ENCODE measurements around the gene AMACR. TPM values are rescaled to one million over a fixed set of nuclear protein-coding genes. Genes with fewer than 3 reads are reported as not detected.

Gene AMACR
- total and polyA plus RNA-seq, 2 of the 8 experiments (the other 6 are each of a cell fraction or from before 2014, with no cell fraction given) = 9.1 to 12.6 TPM

- no peak for TF ChIP-seq CHD7 (IDR thresholded peaks at IDR 0.05; ENCODE audit: insufficient replicate concordance, low read length)
- TF ChIP-seq CBX8 (IDR thresholded peaks at IDR 0.05; ENCODE audit: borderline replicate concordance, low read depth, low read length) = no peak
- no peak for TF ChIP-seq E2F6 (IDR thresholded peaks at IDR 0.05)
- TF ChIP-seq CHD1 (IDR thresholded peaks at IDR 0.05; ENCODE audit: low read depth, low read length) = no peak
- TF ChIP-seq TBP (IDR thresholded peaks at IDR 0.05; ENCODE audit: low read depth, low read length) = no peak
- no peak for TF ChIP-seq PHF8 (conservative IDR thresholded peaks at IDR 0.05; ENCODE audit: low read depth, low read length)
- no peak for TF ChIP-seq BRCA1 (IDR thresholded peaks at IDR 0.05; ENCODE audit: low read depth, low read length)
- TF ChIP-seq EZH2 (IDR thresholded peaks at IDR 0.05; ENCODE audit: low read depth, low read length, severe bottlenecking) = no peak
- no peak for TF ChIP-seq SIX5 (IDR thresholded peaks at IDR 0.05; ENCODE audit: low read depth, low read length)
- no peak for TF ChIP-seq ZNF274 (IDR thresholded peaks at IDR 0.05; ENCODE audit: borderline replicate concordance, extremely low read depth, low read length)
- TF ChIP-seq JUND (IDR thresholded peaks at IDR 0.05; ENCODE audit: low read length) = no peak
- no peak for TF ChIP-seq CEBPB (IDR thresholded peaks at IDR 0.05; ENCODE audit: low read depth, low read length)
Measured at GRCh38 chr5:34028349-34028748, 20.5 kb upstream of the AMACR start (continued).

All from H1 (cell line).